GM23248 (cell line): ENCODE data around the gene ARV1. TPM values are rescaled to one million over a fixed set of nuclear protein-coding genes. Genes with fewer than 3 reads are reported as not detected.
A peak's percentile ranks its signal among the peaks of the same experiment; 100 is the strongest.

Experiments used
- DNase-seq: peaks from one replicate; pipeline ENCODE4 v3.0.0-alpha.2; 2015
- H2AFZ ChIP-seq: fragments of 200-600 bp; sonication (generic); 2 replicates; pipeline ENCODE4 v1.6.1; 2016; ENCODE audit warnings: antibody characterized with exemption
- H3F3A ChIP-seq: fragments of 200-600 bp; sonication (generic); 2 replicates; pipeline ENCODE4 v1.6.1; 2016; ENCODE audit warnings: mild to moderate bottlenecking, antibody characterized with exemption, mixed run types; ENCODE audit not compliant: insufficient read depth
- H3K27ac ChIP-seq: fragments of 200-600 bp; sonication (generic); 2 replicates; pipeline ENCODE4 v1.5.1; 2016; ENCODE audit warnings: mild to moderate bottlenecking
- H3K27me3 ChIP-seq: fragments of 200-600 bp; sonication (generic); replicated peaks from 2 replicates; pipeline ENCODE4 v1.6.1; 2016; ENCODE audit warnings: mild to moderate bottlenecking; ENCODE audit not compliant: insufficient read depth
- H3K36me3 ChIP-seq: fragments of 200-600 bp; sonication (generic); 2 replicates; pipeline ENCODE4 v1.6.1; 2016; ENCODE audit warnings: low read depth, mild to moderate bottlenecking
- H3K4me1 ChIP-seq: fragments of 200-600 bp; sonication (generic); 2 replicates; pipeline ENCODE4 v1.6.1; 2016; ENCODE audit warnings: mild to moderate bottlenecking; ENCODE audit not compliant: insufficient read depth
- H3K4me2 ChIP-seq: fragments of 200-600 bp; sonication (generic); one replicate; pipeline ENCODE4 v1.6.1; 2016; ENCODE audit warnings: mild to moderate bottlenecking; ENCODE audit not compliant: unreplicated experiment
- H3K4me3 ChIP-seq: fragments of 200-600 bp; sonication (generic); 2 replicates; pipeline ENCODE4 v1.5.1; 2016; ENCODE audit warnings: mild to moderate bottlenecking
- H3K79me2 ChIP-seq: fragments of 200-600 bp; sonication (generic); 2 replicates; pipeline ENCODE4 v1.6.1; 2016; ENCODE audit warnings: mild to moderate bottlenecking; ENCODE audit not compliant: insufficient read depth
- H3K9ac ChIP-seq: fragments of 200-600 bp; sonication (generic); 2 replicates; pipeline ENCODE4 v1.6.1; 2016; ENCODE audit warnings: mild to moderate bottlenecking
- H3K9me2 ChIP-seq: fragments of 200-600 bp; sonication (generic); 2 replicates; pipeline ENCODE4 v1.6.1; 2016; ENCODE audit warnings: mixed run types, mild to moderate bottlenecking, moderate library complexity; ENCODE audit not compliant: insufficient read depth
- H3K9me3 ChIP-seq: fragments of 200-600 bp; sonication (generic); one replicate; pipeline ENCODE4 v1.6.1; 2017; ENCODE audit warnings: low read depth
- H4K20me1 ChIP-seq: fragments of 200-600 bp; sonication (generic); 2 replicates; pipeline ENCODE4 v1.6.0; 2016; ENCODE audit not compliant: insufficient read depth
- EZH2 ChIP-seq: fragments of 200-600 bp; sonication (generic); IDR thresholded peaks from 2 replicates; pipeline ENCODE4 v1.6.1; 2018; ENCODE audit warnings: antibody characterized with exemption, mild to moderate bottlenecking; ENCODE audit not compliant: insufficient read depth, poor library complexity, severe bottlenecking
- EZH2phosphoT487 ChIP-seq: fragments of 200-600 bp; sonication (generic); IDR thresholded peaks from 2 replicates; pipeline ENCODE4 v1.6.1; 2018; ENCODE audit warnings: antibody characterized with exemption, moderate library complexity, mild to moderate bottlenecking, low read depth; ENCODE audit not compliant: insufficient read depth
- whole genome bisulfite sequencing, 2 experiments: methylation state at CpG; one replicate each; pipeline ENCODE4 v1.1.6; 2015 to 2017; ENCODE audit warnings: low lambda C conversion rate in 2 of 2, low coverage in 1 of 2; ENCODE audit errors: missing lambda C conversion rate in 2 of 2; 5-methylcytosine and 5-hydroxymethylcytosine counted together
- in situ Hi-C: fragments of 300-500 bp; cut with MboI; formaldehyde crosslinking; loops from 2 replicates; pipeline ENCODE4 v1.15.0; 2020
- polyA plus RNA-seq: library from polyadenylated mRNA; unstranded; fragments of >200 nt; fragmentation: Nextera tagmentation; extraction: Ambion mirVana; gene quantifications from 2 replicates; pipeline ENCODE4 v1.2.1, GENCODE V29; 2016
- total RNA-seq: library from RNA; depleted of rRNA; stranded (reverse); fragments of >200 nt; shearing (Covaris generic); gene quantifications from 2 replicates; pipeline ENCODE4 v1.2.3, GENCODE V29; 2014; rRNA removed

The ARV1 gene
- 25.0 and 30.2 TPM in 2 replicates for total RNA-seq
- polyA plus RNA-seq: 26.2 and 27.5 TPM in 2 replicates

- Histone ChIP-seq H3K4me1 (peaks cover 25% of the 10 kb centered on the region), H3K79me2 (peaks cover 54% of the 10 kb centered on the region)
Observed at GRCh38 chr1:230978491-230979388, at the start of gene ARV1, which contains the start of gene TTC13. TSS of gene ARV1 (plus strand) at chr1:230979094. CDS start at chr1:230979106, 12 bp downstream. TSS of gene TTC13 (minus strand) at chr1:230978861. CDS start at chr1:230978830, 31 bp downstream.

GRCh38 chr1:230930986-230931385, 47.9 kb upstream of the ARV1 start:
- H3K4me1 ChIP-seq: no peaks in the 10 kb centered on the region
- no peak for TF ChIP-seq EZH2
- TF ChIP-seq EZH2phosphoT487: no peak
- in situ Hi-C loops: loop anchor here (25.0 kb wide), 1 partner anchor 281 kb away; no protein-coding TSS in a partner anchor
- no peak overlapping the region for H3K4me3 ChIP-seq
- no peak for DNase-seq
- no peaks in the 10 kb centered on the region for H3K9me3 ChIP-seq
- H3K9ac ChIP-seq: no peak overlapping the region
- 0 out of 2 replicates have a peak, but pooled peaks cover 7% of the 10 kb centered on the region for H3K36me3 ChIP-seq
- H3K4me2 ChIP-seq: no peak overlapping the region
- H3K27me3 ChIP-seq: no peaks in the 10 kb centered on the region
- H3K27ac ChIP-seq: no peak overlapping the region
- 81 to 90% methylated on average over 3 of the region's 3 CpGs for WGBS, 2 experiments
- no peak overlapping the region for H2AFZ ChIP-seq
- H3K79me2 ChIP-seq: no peaks in the 10 kb centered on the region
- H4K20me1 ChIP-seq: no peaks in the 10 kb centered on the region
- no peaks in the 10 kb centered on the region for H3F3A ChIP-seq
- H3K9me2 ChIP-seq: no peaks in the 10 kb centered on the region

More at GRCh38 chr1:230978491-230979388, at the start of gene ARV1, which contains the start of gene TTC13:
- no peak within 1 kb of the TSS for H3K27ac ChIP-seq
- H3K9me2 ChIP-seq: no peaks in the 10 kb centered on the region
- 0 out of 2 replicates have a peak, but pooled peaks cover 4% of the 10 kb centered on the region for H3K36me3 ChIP-seq
- peak within 1 kb of the TSS; percentile 81 for H3K4me2 ChIP-seq
- no peaks in the 10 kb centered on the region for H3K9me3 ChIP-seq
- peak within 1 kb of the TSS; percentile 96 for H2AFZ ChIP-seq
- in situ Hi-C loops: no loop called here
- H4K20me1 ChIP-seq: no peaks in the 10 kb centered on the region
- peaks cover 27% of the 10 kb centered on the region for H3F3A ChIP-seq
- no peaks in the 10 kb centered on the region for H3K27me3 ChIP-seq
- peak within 1 kb of the TSS; percentile 75 for H3K9ac ChIP-seq
- TF ChIP-seq EZH2 (no peak), EZH2phosphoT487 (no peak)
- WGBS, 2 experiments: 1% methylated on average over 50 to 79 of the region's 79 CpGs
- H3K4me3 ChIP-seq: peak within 1 kb of the TSS; percentile 96
- DNase-seq: peak; percentile 100

GRCh38 chr1:230935852-230936251, 43.0 kb upstream of the ARV1 start:
- no peaks in the 10 kb centered on the region for H3K79me2 ChIP-seq
- H3K9me3 ChIP-seq: no peaks in the 10 kb centered on the region
- no peaks in the 10 kb centered on the region for H3K9me2 ChIP-seq
- no peaks in the 10 kb centered on the region for H4K20me1 ChIP-seq
- no peak for DNase-seq
- no peak overlapping the region for H2AFZ ChIP-seq
- H3F3A ChIP-seq: 0 out of 2 replicates have a peak, but pooled peaks cover under 1% of the 10 kb centered on the region
- no peak overlapping the region for H3K27ac ChIP-seq
- H3K4me3 ChIP-seq: no peak overlapping the region
- H3K4me2 ChIP-seq: no peak overlapping the region
- 86 to 90% methylated on average over 6 of the region's 6 CpGs for WGBS, 2 experiments
- no peaks in the 10 kb centered on the region for H3K27me3 ChIP-seq
- no peak overlapping the region for H3K9ac ChIP-seq
- TF ChIP-seq EZH2phosphoT487 (no peak), EZH2 (no peak)
- in situ Hi-C loops: loop anchor here (25.0 kb wide), 1 partner anchor 276 kb away; no protein-coding TSS in a partner anchor
- H3K4me1 ChIP-seq: peaks cover 1% of the 10 kb centered on the region; the same call in 1 of the 2 replicates
- H3K36me3 ChIP-seq: no peaks in the 10 kb centered on the region

GRCh38 chr1:230936475-230936874, 42.4 kb upstream of the ARV1 start:
- Histone ChIP-seq H3K4me1 (peaks cover 5% of the 10 kb centered on the region; the same call in 1 of the 2 replicates), H3K27me3 (no peaks in the 10 kb centered on the region), H3K79me2 (no peaks in the 10 kb centered on the region), H3K36me3 (no peaks in the 10 kb centered on the region), H3K4me2 (no peak overlapping the region), H3K9me2 (no peaks in the 10 kb centered on the region), H3K9me3 (no peaks in the 10 kb centered on the region), H3F3A (peaks cover 7% of the 10 kb centered on the region; the same call in 1 of the 2 replicates), H4K20me1 (no peaks in the 10 kb centered on the region), H2AFZ (no peak overlapping the region), H3K4me3 (no peak overlapping the region), H3K27ac (no peak overlapping the region), H3K9ac (no peak overlapping the region)
- no peak for DNase-seq
- in situ Hi-C loops: loop anchor here (25.0 kb wide), 1 partner anchor 276 kb away; no protein-coding TSS in a partner anchor
- no peak for TF ChIP-seq EZH2phosphoT487
- no peak for TF ChIP-seq EZH2
- WGBS, 2 experiments: 80 to 81% methylated on average over 5 of the region's 5 CpGs
